HG02571 (cell line): ENCODE results near the gene CCSER1.
"Not testable (repeated sequence)": the region's sequence is repeated elsewhere in the genome, so short reads cannot be mapped to it uniquely, and the experiment has no call there.

Experiments used
- ATAC-seq: cut with Tn5 transposase; IDR thresholded peaks from one replicate; pipeline ENCODE4 v1.9.1; 2021; ENCODE audit warnings: mild to moderate bottlenecking, moderate library complexity; ENCODE audit not compliant: unreplicated experiment

The CCSER1 gene

GRCh38 chr4:91108751-91109150 lies 981.6 kb downstream of the CCSER1 start:
- ATAC-seq, result no peak

- no peak for ATAC-seq
Measured at GRCh38 chr4:91111556-91111955, 984.4 kb downstream of the CCSER1 start.

DNA sequence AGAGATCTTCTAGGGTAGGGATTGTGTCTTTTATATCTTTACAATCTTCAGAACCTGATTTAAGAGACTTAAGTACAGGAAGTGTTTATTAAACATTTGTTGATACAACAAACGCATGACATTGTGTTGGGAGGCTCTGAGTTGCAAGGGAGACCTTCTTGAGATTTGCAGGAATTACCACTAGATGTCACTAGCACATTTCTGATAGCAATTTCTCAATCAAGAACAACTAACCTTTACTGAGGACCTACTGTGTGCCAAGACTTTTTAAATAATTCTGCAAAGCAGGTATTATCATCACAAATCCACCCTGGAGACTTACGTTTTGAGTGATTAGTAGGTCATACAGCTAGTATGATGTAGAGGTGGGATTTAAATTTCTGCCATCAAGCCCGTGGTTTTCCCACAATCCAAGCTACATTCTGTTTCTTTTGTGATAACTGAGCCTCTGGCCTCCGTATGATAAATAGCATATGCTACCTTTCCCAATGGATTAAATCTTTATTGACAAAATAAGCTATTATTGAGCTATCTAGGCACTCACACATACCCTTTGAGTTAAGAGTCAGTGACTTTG lies 986.0 kb downstream of the CCSER1 start:
- no peak for ATAC-seq

- no peak for ATAC-seq
Measured at GRCh38 chr4:91114386-91114785, 987.2 kb downstream of the CCSER1 start.

DNA sequence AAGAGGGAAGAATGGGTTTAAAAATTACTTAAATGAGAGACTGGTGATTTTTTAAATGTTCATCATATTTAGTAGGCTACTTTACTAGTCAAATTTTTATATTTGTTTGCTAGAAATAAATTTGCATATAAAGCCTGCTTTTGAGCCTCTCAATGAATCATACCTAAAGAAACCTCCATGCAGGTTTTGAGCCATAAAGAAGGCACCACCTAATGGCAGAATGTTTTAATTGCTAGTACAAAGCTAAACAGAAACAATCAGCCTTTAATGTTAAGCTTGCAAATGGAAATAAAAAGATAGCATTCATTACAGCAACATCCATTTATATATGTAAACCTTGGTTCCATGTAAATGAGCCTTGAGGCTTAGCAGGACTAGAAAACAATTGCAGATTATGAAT lies 989.7 kb downstream of the CCSER1 start:
- ATAC-seq, result no peak

DNA sequence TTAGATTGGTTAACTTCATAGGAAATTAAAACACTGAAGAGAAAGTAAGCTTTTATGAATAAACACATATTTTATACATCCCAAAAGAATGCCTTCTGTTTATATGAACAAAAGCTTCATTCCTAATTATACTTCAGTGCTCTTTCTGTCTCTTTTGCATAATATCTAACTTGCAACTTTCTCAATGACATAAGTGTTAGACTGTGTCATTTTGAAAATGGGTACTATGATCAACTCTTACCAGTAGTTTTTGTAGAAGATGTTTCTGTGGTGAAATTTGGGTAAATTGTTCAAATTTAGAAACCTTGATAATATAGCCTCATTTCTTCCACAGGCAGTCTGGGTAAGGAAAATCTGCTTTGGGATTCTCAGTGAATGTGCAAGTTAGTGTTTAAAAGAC lies 991.4 kb downstream of the CCSER1 start:
- ATAC-seq, result peak; percentile 69

GRCh38 chr4:91123742-91124141 lies 996.5 kb downstream of the CCSER1 start:
- no peak for ATAC-seq

GRCh38 chr4:91127192-91127591 lies 1000.0 kb downstream of the CCSER1 start:
- ATAC-seq, result no peak

DNA sequence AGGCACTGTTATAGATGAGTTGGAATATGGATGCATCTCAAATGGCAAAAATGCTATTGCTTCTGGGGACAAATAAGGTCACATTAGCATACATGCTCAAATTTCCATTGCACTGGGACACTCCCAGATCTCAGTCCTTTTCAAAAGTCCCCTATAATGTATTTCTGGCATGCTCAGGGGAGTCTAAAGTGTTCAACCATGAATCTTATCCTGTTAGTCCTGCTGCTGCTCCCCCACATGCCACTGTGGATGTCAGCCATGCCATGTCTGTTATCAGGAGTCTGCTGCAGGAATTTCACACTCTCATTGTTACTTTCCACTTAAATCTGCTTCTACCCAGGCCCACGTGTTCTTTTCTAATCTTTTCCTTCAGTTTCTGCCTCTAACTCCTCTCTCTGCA lies 1000.6 kb downstream of the CCSER1 start:
- no peak for ATAC-seq

GRCh38 chr4:91128519-91128918 lies 1001.3 kb downstream of the CCSER1 start:
- ATAC-seq, result no peak

DNA sequence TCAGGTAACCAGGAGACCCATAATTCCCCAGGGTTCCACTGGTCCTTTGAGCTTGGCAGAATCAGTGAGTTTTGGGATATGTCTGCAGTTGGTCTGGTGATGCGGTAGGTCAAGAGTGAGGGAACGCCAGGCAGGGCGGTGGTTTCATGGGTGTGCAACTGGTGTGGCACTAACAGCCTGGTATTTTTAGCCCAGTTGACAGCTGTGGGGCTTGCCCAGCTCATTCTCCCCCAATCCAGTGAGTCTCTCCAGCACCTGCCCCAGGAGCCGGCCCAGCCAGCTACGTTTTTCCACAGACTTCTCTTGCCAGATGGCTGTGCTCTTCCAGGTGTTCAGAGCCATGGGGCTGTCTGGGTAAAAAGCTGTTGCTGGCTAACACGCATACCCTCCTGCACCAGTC lies 1019.9 kb downstream of the CCSER1 start:
- no peak for ATAC-seq

DNA sequence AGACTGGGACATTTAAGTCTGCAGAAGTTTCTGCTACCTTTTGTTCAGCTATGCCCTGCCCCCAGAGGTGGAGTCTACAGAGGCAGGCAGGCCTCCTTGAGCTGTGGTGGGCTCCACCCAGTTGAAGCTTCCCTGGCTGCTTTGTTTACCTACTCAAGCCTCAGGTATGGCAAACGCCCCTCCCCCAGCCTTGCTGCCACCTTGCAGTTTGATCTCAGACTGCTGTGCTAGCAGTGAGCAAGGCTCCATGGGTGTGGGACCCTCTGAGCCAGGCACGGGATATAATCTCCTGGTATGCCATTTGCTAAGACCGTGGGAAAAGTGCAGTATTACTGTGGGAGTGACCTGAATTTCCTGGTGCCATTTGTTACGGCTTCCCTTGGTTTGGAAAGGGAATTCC lies 1026.8 kb downstream of the CCSER1 start:
- ATAC-seq, result not testable (repeated sequence)

DNA sequence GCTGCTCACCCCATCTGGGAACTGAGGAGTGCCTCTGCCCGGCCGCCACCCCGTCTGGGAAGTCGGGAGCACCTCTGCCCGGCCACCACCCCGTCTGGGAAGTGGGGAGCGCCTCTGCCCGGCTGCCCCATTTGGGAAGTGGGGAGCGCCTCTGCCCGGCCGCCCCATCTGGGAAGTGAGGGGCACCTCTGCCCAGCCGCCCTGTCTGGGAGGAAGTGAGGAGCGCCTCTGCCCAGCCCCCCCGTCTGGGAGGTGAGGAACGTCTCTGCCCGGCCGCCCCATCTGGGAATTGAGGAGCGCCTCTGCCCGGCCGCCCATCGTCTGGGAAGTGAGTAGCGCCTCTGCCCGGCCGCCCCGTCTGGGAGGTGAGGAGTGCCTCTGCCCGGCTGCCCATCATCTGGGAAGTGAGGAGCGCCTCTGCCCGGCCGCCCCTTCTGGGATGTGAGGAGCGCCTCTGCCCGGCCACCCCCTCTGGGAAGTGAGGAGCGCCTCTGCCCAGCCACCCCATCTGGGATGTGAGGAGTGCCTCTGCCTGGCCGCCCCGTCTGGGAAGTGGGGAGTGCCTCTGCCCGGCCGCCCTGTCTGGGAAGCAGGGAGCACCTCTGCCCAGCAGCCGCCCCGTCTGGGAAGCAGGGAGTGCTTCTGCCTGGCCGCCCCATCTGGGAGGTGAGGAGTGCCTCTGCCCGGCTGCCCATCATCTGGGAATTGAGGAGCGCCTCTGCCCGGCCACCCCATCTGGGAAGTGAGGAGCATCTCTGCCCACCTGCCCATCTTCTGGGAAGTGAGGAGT lies 1040.9 kb downstream of the CCSER1 start:
- not testable (repeated sequence) for ATAC-seq

DNA sequence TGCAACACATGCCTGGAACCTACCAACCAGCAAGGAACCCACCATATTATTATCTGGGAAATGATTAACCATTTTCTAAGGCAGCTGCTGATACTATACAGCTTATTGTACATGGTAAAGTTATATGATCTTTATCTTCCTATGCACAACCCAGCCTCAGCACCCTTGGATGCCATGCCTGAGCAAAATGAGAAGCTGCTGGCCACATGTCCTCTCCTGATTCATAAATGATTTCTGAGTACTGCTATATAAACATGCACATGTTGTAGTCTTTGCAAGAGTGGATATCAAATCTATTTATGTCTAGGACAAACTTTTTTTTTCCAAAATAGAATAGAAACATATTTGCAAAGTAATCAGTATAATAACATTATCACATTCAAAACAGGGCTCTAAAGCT lies 1043.6 kb downstream of the CCSER1 start:
- no peak for ATAC-seq

DNA sequence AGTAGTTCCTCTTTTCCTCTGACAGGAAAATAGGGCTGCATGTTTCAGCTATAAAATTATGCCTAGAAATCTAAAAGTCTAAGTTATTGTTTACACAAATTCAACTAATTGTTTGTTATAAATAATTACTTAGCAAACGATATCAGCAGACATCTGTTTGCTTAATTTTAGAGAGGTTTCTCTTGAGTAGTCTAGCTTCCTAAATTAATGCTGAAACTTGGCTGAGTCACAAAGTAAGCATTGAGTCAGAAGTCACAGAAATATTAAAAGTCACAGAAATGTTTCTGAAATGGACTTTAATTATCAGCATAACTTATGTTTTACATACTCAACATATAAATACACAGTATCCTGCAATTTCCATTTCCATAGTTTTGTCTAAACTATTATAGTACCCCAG lies 1044.0 kb downstream of the CCSER1 start:
- ATAC-seq, result no peak

DNA sequence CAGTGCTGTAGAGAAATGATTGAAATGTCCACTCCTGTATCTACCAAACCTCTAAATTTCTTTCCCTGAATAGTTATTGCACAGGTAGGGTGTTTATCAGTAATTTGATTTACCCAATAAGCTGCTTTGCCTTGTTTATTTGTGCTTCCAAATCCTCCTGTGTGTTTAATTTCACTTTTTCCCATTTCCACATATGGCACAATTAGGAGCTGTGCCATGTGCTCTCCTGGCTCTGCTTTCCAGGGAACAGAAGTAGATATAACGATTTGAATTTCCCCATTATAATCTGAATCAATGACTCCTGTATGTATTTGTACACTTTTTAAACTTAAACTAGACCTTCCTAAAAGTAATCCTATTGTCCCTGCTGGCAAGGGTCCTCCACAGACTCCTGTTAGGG lies 1057.9 kb downstream of the CCSER1 start:
- not testable (repeated sequence) for ATAC-seq

DNA sequence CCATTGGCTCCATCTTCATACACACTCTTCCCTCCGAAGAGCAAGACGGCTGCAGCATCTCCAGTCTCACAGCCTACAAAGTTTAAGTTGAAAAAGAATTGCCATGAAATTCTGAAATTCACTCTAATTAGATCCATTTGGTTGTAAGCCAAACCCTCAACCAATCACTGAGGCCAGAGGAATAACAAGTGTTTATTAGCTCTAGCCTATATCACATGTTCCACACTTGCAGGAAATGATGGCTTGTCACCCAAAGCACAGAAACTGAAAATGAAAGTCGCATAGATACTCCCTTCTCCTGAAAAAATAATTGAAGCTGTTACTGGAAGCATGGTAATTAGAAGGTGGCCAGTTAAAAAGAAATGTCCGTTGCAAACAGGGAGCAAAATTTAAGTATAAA lies 1071.8 kb downstream of the CCSER1 start:
- ATAC-seq, result no peak

DNA sequence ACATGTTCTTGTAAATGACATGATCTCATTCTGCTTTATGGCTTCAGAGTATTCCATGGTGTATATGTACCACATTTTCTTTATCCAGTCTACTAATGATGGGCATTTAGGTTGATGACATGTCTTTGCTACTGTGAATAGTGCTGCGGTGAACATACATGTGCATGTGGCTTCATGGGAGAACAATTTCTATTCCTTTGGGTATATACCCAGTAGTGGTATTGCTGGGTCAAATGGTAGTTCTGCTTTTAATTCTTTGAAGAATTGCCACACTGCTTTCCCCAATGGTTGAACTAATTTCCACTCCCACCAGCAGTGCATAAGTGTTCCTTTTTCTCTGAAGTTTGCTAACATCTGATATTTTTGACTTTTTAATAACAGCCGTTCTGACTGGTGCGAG lies 1080.3 kb downstream of the CCSER1 start:
- ATAC-seq, result no peak

GRCh38 chr4:91212211-91212610 lies 1085.0 kb downstream of the CCSER1 start:
- no peak for ATAC-seq

GRCh38 chr4:91217831-91218403 lies 1090.7 kb downstream of the CCSER1 start:
- ATAC-seq, result not testable (repeated sequence)

GRCh38 chr4:91220315-91220714 lies 1093.1 kb downstream of the CCSER1 start:
- ATAC-seq, result no peak

GRCh38 chr4:91222014-91222413 lies 1094.8 kb downstream of the CCSER1 start:
- no peak for ATAC-seq
